PC-9 (cell line): ENCODE results near the gene HMGXB4. TPM values are rescaled to one million over a fixed set of nuclear protein-coding genes. Genes with fewer than 3 reads are reported as not detected.
"Not testable (repeated sequence)": the region's sequence is repeated elsewhere in the genome, so short reads cannot be mapped to it uniquely, and the experiment has no call there.

Source experiments
- BruUV-seq: library from RNA; stranded (reverse); fragments of 400-500 nt; replicated peaks from 2 replicates; lab custom pipeline; 2021; lab: Mats Ljungman, UMichigan
- CTCF ChIA-PET: fragments of 300-600 bp; sonication (Branson Sonifier 250); formaldehyde crosslinking; loops from one replicate; lab custom pipeline; 2022; ENCODE audit warnings: antibody characterized with exemption; lab: Charles Lee
- POLR2A ChIA-PET: fragments of 300-600 bp; sonication (Branson Sonifier 250); formaldehyde crosslinking; loops from one replicate; lab custom pipeline; 2022; ENCODE audit warnings: antibody characterized with exemption; ENCODE audit not compliant: unreplicated experiment; lab: Charles Lee
- DNase-seq, 2 experiments: peaks; one replicate each; pipeline versions ENCODE4 v3.0.0 to v3.0.0-alpha.2; 2015 to 2022; ENCODE audit warnings: mixed read lengths in 1 of 2
- H2AFZ ChIP-seq: fragments of 200-600 bp; sonication (generic); 2 replicates; pipeline ENCODE4 v1.8.1; 2017; ENCODE audit warnings: antibody characterized with exemption
- H3F3A ChIP-seq: fragments of 200-600 bp; sonication (generic); 2 replicates; pipeline ENCODE4 v1.8.1; 2017; ENCODE audit warnings: antibody characterized with exemption, mild to moderate bottlenecking, low read depth; ENCODE audit not compliant: insufficient read depth
- H3K27ac ChIP-seq: fragments of 200-600 bp; sonication (generic); 2 replicates; pipeline ENCODE4 v1.6.1; 2016; ENCODE audit warnings: mixed run types
- H3K27me3 ChIP-seq: fragments of 200-600 bp; sonication (generic); 2 replicates; pipeline ENCODE4 v1.6.1; 2016; ENCODE audit warnings: low read depth, mixed run types; ENCODE audit not compliant: insufficient read depth
- H3K36me3 ChIP-seq: fragments of 200-600 bp; sonication (generic); 2 replicates; pipeline ENCODE4 v1.6.1; 2016; ENCODE audit warnings: low read depth, mixed run types
- H3K4me1 ChIP-seq: fragments of 200-600 bp; sonication (generic); replicated peaks from 2 replicates; pipeline ENCODE4 v1.6.1; 2016; ENCODE audit warnings: mixed run types; ENCODE audit not compliant: insufficient read depth
- H3K4me2 ChIP-seq: fragments of 200-600 bp; sonication (generic); 2 replicates; pipeline ENCODE4 v1.6.1; 2017; ENCODE audit warnings: mixed run types
- H3K4me3 ChIP-seq: fragments of 200-600 bp; sonication (generic); 2 replicates; pipeline ENCODE4 v1.6.1; 2016; ENCODE audit warnings: mixed run types
- H3K79me2 ChIP-seq: fragments of 200-600 bp; sonication (generic); 2 replicates; pipeline ENCODE4 v1.6.1; 2017; ENCODE audit warnings: low read depth, mixed run types
- H3K9me2 ChIP-seq: fragments of 200-600 bp; sonication (generic); 2 replicates; pipeline ENCODE4 v1.8.1; 2017; ENCODE audit warnings: mild to moderate bottlenecking; ENCODE audit not compliant: insufficient read depth
- H3K9me3 ChIP-seq: fragments of 200-600 bp; sonication (generic); 2 replicates; pipeline ENCODE4 v1.8.1; 2016; ENCODE audit warnings: low read depth; ENCODE audit not compliant: insufficient read depth
- H4K20me1 ChIP-seq: fragments of 200-600 bp; sonication (generic); 2 replicates; pipeline ENCODE4 v1.8.1; 2017; ENCODE audit not compliant: insufficient read depth
- EZH2 ChIP-seq: fragments of 200-600 bp; sonication (generic); IDR thresholded peaks from 2 replicates; pipeline ENCODE4 v1.8.0; 2017; ENCODE audit warnings: antibody characterized with exemption, low read depth
- intact Hi-C: fragments of 100-400 bp; cut with micrococcal nuclease; formaldehyde crosslinking; loops from one replicate; pipeline ENCODE4 v1.10.0; 2022; ENCODE audit not compliant: unreplicated experiment
- total RNA-seq: library from RNA; stranded (reverse); gene quantifications from 2 replicates; pipeline ENCODE4 v1.2.3, GENCODE V29; 2021
- TF ChIP-seq, protein P1 (sequence below): fragments of 200-600 bp; sonication (generic); conservative IDR thresholded peaks from 2 replicates; pipeline ENCODE4 v1.6.1; 2017; ENCODE audit warnings: mixed run types, antibody characterized with exemption, mild to moderate bottlenecking, moderate library complexity

The HMGXB4 gene
- total RNA-seq, 1 experiment from 2014 or later: 29.2 TPM

- DNase-seq: peak in 1 of 2 experiments; percentile 3
These were observed 26.3 kb upstream of the HMGXB4 start for GRCh38 chr22:35230839-35231584.

DNA sequence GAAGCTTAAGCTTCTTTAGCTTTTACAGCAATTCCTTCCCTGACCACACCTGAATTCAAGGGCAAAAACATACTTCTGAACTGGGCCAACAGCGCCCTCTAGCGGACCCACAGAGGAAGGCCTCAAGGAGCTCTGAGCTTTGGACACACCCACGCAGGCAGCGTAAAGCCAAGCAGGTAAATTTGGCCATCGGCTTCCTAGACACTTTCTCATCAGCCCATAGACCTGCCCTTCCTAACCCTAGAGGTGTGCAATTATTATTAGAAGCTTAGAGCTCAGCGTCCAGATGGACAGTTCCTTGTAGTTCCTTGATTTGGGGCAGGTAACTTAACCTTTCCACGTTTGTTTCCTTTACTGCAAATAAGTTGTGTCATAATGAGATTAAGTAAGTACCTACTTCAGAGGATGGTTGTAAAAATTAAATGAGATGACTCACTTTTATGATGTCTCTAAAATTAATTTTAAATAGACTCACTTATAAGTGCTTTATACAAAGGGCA, 25.7 kb upstream of the HMGXB4 start:
- H3K9me2 ChIP-seq: no peaks in the 10 kb centered on the region
- no peaks in the 10 kb centered on the region for H3F3A ChIP-seq
- no peaks in the 10 kb centered on the region for H3K9me3 ChIP-seq
- peak overlapping the region; percentile 52 for H3K4me2 ChIP-seq
- H3K27ac ChIP-seq: no peak overlapping the region
- no peaks in the 10 kb centered on the region for H3K79me2 ChIP-seq
- TF ChIP-seq EZH2: no peak
- TF ChIP-seq, protein P1, sequence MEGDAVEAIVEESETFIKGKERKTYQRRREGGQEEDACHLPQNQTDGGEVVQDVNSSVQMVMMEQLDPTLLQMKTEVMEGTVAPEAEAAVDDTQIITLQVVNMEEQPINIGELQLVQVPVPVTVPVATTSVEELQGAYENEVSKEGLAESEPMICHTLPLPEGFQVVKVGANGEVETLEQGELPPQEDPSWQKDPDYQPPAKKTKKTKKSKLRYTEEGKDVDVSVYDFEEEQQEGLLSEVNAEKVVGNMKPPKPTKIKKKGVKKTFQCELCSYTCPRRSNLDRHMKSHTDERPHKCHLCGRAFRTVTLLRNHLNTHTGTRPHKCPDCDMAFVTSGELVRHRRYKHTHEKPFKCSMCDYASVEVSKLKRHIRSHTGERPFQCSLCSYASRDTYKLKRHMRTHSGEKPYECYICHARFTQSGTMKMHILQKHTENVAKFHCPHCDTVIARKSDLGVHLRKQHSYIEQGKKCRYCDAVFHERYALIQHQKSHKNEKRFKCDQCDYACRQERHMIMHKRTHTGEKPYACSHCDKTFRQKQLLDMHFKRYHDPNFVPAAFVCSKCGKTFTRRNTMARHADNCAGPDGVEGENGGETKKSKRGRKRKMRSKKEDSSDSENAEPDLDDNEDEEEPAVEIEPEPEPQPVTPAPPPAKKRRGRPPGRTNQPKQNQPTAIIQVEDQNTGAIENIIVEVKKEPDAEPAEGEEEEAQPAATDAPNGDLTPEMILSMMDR: peak; percentile 100
- no peaks in the 10 kb centered on the region for H3K4me1 ChIP-seq
- BruUV-seq: no TSS peak
- H2AFZ ChIP-seq: no peak overlapping the region
- H3K27me3 ChIP-seq: peaks cover 69% of the 10 kb centered on the region
- ChIA-PET POLR2A (interaction anchor here (0.6 to 1.0 kb wide), 2 partner anchors 81 to 99 kb away, joined by 4 to 10 read pairs; no protein-coding TSS in a partner anchor), CTCF (interaction anchor here (0.5 to 1.2 kb wide), 8 partner anchors 9 to 247 kb away, joined by 3 to 5 read pairs (median 3); no protein-coding TSS in a partner anchor)
- no peaks in the 10 kb centered on the region for H3K36me3 ChIP-seq
- intact Hi-C loops: loop anchor here (2.0 to 5.0 kb wide), 3 partner anchors 209 to 1309 kb away; no protein-coding TSS in a partner anchor
- no peaks in the 10 kb centered on the region for H4K20me1 ChIP-seq
- H3K4me3 ChIP-seq: no peak overlapping the region
- peak; percentile 74 to 76 for DNase-seq

More at GRCh38 chr22:35230839-35231584, 26.3 kb upstream of the HMGXB4 start:
- no peaks in the 10 kb centered on the region for H3K36me3 ChIP-seq
- no peak for TF ChIP-seq EZH2
- TF ChIP-seq, protein P1: no peak
- ChIA-PET CTCF (interaction anchor here (0.7 to 1.2 kb wide), 6 partner anchors 9 to 207 kb away, joined by 3 to 5 read pairs (median 3); no protein-coding TSS in a partner anchor), POLR2A (interaction anchor here (0.6 to 1.0 kb wide), 2 partner anchors 80 to 99 kb away, joined by 4 to 10 read pairs; no protein-coding TSS in a partner anchor)
- H3K27ac ChIP-seq: no peak overlapping the region
- BruUV-seq: no TSS peak
- intact Hi-C loops: loop anchor here (2.0 to 5.0 kb wide), 3 partner anchors 209 to 1308 kb away; no protein-coding TSS in a partner anchor
- H3K4me3 ChIP-seq: peak overlapping the region; percentile 27; the same call in 1 of the 2 replicates
- peak overlapping the region; percentile 52 for H3K4me2 ChIP-seq
- no peak overlapping the region for H2AFZ ChIP-seq
- H3F3A ChIP-seq: no peaks in the 10 kb centered on the region
- H4K20me1 ChIP-seq: no peaks in the 10 kb centered on the region
- no peaks in the 10 kb centered on the region for H3K9me2 ChIP-seq
- no peaks in the 10 kb centered on the region for H3K79me2 ChIP-seq
- H3K4me1 ChIP-seq: no peaks in the 10 kb centered on the region
- H3K27me3 ChIP-seq: peaks cover 69% of the 10 kb centered on the region
- no peaks in the 10 kb centered on the region for H3K9me3 ChIP-seq

GRCh38 chr22:35238749-35239148, 18.5 kb upstream of the HMGXB4 start:
- H3K9me2 ChIP-seq, CTCF ChIA-PET, DNase-seq, H3K9me3 ChIP-seq, H3K4me2 ChIP-seq, H3K4me3 ChIP-seq, H3K36me3 ChIP-seq, H3F3A ChIP-seq, H3K4me1 ChIP-seq, H3K79me2 ChIP-seq, H4K20me1 ChIP-seq, BruUV-seq, H2AFZ ChIP-seq, POLR2A ChIA-PET, H3K27ac ChIP-seq, intact Hi-C loops: not testable (repeated sequence)
- H3K27me3 ChIP-seq: peaks cover 43% of the 10 kb centered on the region

DNA sequence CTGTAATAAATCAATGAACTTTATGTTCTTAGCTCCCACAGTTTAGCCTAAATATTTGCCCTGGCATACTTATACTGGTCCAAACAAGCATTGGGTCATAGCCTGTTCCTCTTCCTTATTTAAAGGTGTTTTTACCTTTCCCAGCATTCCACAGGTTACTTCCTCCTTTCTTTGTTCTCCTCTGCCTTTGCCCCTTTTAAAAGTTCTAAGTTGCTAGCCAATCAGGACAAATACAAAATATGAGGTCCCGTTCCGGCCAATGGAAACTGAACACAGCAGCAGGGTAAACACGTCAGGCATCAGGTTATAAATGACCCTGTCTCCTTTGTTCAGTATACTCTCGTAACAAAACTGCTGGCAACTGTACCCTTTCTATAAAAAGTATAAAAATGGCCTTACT, 12.8 kb upstream of the HMGXB4 start:
- BruUV-seq, POLR2A ChIA-PET: not testable (repeated sequence)

More for the DNA sequence above, 12.8 kb upstream of the HMGXB4 start:
- H4K20me1 ChIP-seq, H3K4me2 ChIP-seq, H3K27ac ChIP-seq, H3K9me2 ChIP-seq, H2AFZ ChIP-seq, H3K4me3 ChIP-seq, H3F3A ChIP-seq, intact Hi-C loops, H3K9me3 ChIP-seq, H3K79me2 ChIP-seq, H3K36me3 ChIP-seq, H3K4me1 ChIP-seq, DNase-seq: not testable (repeated sequence)
- H3K27me3 ChIP-seq: peaks cover 22% of the 10 kb centered on the region; the same call in 1 of the 2 replicates
- CTCF ChIA-PET: interaction anchor here (0.6 kb wide), 2 partner anchors 15 to 1952 kb away, joined by 3 to 4 read pairs; no protein-coding TSS in a partner anchor
